Kidney tubule cell (primary cell): ENCODE measurements around the gene MUC20.

ENCODE experiments used
- DNase-seq: peaks from one replicate; pipeline ENCODE4 v3.0.0-alpha.2; 2018; ENCODE audit warnings: low spot score

Gene MUC20

DNA sequence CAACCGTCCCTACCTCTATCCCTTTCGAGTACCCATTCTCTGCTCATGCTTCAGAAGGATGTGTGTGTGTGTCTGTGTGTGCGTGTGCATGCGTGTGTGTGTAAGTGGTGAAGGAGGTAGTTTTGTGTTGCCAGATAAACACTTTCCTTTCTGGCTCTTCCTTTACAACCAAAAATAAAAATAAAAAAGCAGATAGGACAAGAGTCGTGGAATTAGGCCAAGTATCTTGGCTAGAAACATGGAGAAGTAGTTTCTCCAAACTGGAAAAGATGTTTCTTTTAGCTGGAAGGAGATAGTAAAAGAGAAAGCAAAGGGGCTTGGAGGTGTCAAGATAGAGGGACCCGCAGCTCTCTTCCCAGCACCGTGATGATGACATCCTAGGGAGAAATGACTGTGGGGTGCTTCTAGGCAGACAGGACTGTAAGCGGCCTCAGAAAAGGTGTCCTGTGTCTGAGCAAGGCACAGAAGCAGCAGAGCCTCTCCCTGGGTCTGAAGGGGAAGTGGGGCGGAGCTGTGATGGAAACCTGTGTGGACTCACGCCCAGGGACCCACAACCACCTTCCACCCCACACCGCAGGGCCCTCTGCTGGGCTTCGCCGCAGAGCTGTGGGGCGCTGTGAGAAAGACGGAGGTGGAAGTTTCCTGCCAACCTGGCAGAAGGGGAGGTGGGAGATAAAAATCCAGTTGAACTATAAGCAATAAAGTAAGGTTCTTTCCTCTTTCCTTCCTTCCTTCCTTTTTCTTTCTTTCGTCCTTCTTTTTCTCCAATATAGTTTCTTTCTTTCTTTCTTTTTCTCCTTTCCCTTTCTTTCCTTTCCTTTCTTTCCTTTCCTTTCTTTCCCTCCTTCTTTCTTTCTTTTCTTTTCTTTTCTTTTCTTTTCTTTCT lies 35.3 kb downstream of the MUC20 start:
- DNase-seq = no peak

DNA sequence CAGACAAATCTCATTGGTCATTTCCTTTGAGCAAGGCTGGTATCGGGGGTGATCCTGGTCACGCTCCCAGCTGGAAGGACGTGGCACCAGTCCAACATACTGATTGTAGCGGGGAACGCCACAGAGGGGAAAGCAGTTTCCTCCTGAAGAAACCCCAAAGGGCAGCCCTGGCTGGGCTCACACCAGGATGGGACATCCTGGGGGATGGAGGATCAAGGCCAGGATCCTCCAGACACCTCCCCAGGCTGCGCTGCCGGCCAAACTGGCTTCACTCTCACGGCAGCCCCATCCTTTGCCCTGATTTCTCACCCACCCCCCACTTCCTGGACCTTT lies 36.6 kb downstream of the MUC20 start:
- DNase-seq = no peak

DNA sequence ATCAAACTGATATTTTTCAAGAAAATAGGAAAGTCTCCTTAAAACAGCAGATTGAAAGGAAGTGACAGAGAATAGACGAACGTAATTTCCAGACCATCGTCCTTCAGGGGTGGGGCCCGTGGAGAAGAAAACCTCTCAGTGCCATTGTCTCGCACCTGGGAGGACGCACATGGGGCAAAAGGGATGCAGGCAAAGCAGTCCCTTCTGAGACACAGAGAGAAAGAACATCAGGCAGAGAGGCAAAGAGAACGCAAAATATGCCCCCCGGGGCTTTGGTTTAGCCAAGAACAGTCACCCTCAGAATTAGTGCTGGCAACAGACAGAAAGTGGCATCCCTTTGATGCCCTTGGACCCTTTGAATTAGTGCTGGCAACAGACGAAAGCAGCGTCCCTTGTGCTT lies 37.0 kb downstream of the MUC20 start:
- DNase-seq = no peak

DNA sequence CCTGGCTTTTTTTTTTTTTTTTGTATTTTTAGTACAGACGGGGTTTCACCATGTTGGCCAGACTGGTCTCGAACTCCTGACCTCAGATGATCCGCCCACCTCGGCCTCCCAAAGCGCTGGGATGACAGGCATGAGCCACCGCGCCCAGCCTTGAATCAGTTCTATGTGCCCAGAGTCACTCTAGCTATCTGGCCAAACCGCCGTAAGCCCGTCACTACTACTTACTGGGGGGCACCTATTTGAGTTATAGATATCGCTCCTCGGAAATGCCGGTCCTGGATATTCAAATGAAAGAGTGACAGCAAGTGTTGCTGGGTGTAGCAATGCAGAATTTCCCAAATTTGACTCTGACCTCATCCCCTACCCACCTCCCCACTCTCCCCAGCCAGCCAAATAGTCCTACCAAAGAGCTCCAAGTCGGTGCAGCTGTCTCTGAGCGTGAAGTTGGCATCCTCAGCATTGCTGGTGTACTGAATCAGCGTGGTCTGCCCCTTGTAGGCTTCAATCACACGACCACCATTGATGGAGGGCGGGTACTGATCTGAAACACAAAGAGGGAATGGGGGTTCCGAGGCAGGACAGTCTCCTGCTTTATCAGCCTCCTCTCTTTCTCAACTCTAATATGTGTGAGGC lies 38.1 kb downstream of the MUC20 start:
- DNase-seq = no peak

DNA sequence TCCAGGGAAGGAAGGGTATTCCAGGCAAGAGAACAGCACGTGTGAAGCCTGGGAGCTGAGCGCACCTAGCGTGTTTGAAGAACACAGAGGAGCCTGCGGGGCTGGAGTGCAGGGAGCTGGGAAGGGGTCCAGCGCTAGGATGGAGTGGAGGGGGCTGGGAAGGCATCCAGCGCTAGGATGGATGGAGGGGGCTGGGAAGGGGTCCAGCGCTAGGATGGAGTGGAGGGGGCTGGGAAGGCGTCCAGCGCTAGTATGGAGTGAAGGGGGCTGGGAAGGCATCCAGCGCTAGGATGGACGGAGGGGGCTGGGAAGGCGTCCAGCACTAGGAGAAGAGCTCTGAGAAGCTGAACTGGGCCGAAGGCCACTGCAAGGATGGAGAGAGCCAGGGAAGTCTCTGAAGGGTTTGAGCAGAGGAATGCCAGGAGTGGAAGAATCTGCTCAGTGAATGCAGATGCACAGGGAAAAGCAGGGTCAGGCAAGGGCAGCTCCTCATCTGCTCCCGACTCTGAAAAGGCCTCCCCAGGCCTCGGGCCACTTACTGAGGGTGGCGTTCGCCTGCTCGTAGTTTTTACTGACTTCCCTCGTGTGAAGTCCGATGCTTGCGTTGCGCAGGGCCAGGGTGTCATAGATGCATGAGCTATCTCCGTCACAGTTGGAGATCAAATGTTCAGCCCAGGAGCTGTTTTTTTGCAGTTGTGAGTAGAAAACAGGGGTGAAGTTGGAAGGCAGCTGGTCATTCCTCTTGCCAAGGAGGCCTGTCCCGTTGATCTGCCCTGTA lies 39.8 kb downstream of the MUC20 start:
- DNase-seq = no peak

DNA sequence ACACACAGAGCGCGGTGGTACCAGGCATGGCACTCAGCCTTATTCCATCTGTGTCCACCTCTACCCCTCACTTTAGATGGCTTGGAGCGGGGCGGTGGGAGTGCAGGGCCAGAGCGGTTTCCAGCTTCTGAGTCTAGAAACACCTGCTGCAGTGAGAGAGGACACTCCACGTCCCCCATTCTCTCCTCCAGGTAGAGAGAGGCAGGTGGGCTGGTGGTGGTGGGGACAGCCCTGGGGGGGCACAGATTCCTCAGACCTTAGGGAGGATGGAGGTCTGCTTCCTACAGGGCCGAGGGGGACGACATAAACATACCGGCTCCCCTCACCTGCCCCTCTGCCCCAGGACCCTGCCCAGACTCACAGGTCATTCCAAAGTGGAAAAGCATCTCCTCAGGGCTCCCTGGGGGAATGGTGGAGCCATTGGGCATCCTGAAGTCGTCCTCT lies 40.4 kb downstream of the MUC20 start:
- DNase-seq = no peak

DNA sequence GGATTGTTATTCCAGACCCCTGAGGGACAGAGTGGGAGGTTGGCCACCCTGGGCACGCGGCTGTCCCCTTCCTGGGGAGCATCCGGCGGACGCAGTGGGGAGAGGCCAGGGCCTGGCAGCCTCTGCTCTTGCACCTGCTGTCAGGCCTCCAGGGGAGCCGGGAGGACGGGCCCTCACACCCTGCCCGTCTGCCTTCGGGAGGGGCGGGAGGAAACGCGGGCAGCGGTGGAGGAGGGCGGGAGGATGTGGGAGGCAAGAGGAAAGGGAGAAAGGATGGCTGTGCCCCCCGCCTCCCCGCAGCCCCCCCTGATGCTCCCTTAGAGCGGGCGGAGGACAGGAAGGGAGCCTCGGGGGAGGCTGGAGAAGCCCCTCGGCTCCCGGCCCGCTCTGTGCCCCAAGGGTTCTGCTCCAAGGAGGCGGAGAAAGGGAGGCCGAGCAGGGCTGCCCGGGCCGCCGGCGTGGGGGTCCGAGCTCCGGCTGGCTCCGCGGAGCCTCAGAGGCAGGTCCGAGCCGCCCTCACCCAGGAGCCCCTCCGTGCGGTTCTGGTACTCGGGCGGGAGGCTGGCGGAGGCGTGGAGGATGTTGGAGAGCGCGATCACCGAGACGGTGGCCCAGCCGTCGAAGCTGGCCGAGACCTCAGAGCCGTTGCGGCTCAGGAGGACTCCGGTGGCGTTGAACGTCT lies 40.9 kb downstream of the MUC20 start:
- DNase-seq = no peak

DNA sequence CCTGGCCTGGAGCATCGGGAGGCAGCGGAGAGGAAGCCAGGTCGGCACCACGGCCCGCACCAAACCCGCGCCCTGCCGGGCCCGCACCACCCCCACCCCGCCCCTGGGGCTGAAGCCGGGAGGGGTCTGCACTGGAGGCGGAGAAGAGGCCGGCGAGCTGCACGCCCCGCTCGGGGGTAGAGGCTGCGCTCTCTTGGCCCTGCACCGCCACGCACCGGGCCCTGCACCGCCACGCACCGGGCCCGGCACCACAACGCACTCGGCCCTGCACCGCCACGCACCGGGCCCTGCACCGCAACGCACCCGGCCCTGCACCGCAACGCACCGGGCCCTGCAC lies 41.4 kb downstream of the MUC20 start:
- no peak for DNase-seq

DNA sequence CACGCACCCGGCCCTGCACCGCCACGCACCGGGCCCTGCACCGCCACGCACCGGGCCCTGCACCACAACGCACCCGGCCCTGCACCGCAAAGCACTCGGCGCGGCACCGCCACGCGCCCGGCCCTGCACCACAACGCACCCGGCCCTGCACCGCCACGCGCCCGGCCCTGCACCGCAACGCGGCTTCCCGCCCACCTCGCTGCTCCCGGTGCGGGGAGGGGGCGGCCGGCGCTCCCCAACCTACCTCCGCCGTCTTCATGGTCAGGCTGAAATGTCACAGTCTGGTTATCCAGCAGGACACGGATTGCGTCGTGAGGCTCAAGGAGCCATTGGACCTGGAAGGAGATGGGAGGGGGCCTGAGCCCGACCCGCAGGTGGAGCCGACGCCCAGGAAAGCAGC lies 41.8 kb downstream of the MUC20 start:
- no peak for DNase-seq

DNA sequence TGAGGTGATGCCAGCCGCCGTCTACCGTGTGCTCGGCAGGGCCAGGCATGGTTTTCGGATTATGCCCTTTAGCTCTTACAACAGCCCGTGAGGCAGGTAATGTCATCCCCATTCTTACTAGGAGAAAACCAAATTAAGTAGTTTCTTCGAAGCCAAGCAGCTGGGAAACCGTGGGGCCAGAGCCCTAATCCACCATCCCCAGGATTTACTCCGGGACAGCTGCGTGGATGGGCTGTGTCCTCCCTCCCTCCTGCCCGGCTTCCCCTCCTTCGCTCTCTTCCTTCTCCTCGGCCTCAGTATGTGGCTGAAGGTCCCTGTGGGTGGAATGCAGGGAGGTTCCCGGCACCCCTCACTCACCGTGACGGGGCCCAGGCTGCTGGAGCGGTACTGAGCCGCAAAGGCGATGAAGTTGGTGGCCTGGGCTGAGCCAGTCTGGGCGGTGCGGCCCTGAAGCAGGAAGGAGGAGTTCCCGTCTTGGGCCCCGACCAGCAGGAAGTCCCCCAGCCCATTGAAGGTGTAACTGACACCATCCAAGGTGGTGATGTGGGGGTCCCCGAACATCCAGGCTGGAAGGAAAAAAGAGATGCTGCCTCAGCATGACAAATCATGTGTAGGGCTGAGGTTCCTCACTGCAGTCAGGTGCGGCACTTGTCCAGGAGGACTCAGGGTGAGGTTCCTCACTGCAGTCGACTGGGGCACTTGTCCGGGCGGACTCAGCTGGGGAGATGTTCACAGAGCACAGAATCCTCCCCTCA lies 42.5 kb downstream of the MUC20 start:
- DNase-seq = no peak

DNA sequence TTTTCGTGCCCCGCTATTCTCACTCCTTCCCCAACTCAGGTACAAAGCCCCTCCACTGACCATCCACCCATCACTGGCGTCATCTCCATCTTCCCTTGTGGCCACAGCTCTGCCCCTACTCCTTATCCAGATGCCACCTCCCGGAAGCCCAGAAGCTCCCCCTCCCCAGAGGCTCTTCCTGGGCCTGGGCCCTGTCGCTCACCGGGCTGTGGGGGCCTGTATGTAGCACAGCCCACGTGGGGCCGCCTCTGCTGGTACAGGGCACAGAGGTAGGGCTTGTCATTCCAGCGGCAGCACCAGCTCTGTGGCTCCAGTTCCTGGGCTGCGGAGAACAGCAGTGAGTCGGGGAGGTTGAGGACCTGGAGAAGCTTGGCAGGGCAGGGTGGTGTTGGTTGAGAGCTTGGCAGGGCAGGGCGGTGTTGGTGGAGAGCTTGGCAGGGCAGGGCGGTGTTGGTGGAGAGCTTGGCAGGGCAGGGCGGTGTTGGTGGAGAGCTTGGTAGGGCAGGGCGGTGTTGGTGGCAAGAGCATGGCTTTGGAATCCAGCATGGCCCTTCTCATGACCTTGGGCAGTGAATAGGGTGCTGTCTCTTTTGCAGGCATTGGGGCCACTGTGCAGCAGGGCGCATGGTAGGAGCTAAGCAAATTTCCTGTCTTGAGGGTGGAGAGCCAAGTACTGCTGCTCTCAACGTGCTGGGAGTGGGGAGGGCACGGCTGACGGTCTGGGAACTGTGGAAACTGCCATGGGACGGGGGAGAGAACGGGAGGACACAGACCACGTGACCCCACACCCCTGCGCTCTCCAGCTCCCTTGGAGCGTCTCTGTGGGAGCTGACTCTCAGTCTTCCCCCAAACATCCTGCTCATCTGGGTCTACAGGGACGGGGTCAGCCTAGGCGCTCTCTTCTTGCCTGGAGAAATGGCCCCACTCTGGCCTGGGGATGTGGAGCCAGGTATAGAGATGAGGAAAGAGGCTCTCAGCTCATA lies 43.4 kb downstream of the MUC20 start:
- DNase-seq = no peak

DNA sequence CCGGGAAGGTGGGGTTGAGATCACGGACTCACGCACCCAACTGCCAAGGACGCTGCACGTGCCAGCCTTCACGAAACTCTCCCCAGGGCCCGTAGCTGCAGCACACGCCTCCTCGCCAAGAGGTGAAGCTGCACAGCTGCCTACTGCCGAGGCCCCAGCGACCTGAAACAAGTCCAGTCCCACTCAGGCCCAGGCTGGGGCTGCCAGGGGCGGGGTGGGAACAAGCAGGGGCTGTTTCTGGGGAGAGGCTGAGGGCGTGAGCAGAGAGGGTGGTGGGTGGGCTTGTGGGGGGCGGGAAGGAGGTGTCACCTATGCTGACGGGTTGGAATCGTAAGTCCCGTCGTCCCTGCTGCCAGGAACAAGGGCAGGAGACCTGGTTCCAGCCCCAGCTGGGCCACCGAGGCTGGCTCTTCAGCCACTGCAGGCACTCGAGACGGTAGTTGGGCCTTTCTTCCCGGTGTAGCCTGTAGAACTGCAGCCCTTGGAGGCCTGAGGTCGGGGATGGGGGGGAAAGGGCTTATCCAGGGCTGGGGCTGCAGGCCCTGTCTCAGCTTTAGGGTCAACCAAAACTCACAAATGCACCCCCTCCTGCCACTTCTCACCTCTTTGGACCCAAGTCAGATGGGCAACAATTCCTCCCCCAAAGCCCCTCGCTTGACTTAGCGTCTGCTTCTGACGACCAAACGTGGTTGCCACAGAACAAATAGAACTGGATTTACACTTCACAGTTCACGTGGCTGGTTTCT lies 44.4 kb downstream of the MUC20 start:
- no peak for DNase-seq

DNA sequence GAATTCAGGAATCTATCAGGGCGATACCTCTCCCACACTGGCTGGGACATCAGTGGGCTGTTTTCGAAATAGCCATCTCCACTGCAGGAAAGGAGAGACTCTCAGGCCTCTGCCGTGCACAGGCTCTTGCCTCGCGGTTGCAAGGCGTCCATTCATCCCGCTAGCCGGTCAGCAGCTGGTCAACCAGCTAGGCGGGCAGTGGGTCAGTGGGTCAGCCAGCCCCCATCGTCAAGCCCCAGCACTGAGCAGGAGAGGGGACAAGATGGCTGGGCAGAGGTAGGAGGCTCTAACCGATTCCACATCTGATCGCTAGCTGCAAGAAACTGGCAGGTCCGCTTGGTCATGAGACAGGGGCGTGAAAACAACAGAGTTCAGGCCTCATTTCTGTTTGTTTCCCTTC lies 45.9 kb downstream of the MUC20 start:
- DNase-seq = no peak

DNA sequence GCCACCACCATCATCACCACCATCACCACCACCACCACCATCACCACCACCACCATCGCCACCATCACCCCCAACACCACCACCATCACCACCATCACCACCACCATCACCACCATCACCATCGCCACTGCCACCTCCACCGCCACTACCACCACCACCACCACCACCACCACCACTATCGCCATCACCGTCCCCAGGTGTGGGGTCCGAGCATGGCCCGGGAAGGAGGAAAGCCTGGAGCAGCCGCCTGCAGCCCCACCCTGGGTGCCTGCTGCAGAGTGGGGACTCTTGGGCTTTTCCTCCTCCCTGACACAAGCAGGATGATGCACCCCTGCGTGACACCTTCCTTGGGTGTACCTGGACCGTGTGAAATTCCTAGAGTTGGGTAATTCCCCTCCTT lies 47.0 kb downstream of the MUC20 start:
- no peak for DNase-seq

DNA sequence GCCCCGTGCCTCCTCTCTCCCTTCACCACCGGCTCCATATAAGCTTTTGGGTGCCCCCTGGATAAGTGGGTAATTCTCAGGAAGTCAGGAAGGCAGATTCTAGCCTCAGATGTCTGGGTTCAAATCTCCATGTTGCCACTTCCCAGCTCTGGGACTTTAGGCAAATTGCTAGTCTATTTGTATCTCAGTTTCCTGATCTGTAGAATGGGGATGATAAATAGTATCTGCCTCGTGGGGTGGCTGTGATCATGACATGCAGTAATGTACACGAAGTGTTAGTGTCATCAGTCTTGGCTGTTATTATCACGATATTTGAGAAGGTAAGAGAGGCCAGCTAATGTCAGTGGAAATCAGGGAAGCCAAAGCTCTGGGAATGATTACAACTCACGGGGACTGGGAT lies 47.6 kb downstream of the MUC20 start:
- no peak for DNase-seq

DNA sequence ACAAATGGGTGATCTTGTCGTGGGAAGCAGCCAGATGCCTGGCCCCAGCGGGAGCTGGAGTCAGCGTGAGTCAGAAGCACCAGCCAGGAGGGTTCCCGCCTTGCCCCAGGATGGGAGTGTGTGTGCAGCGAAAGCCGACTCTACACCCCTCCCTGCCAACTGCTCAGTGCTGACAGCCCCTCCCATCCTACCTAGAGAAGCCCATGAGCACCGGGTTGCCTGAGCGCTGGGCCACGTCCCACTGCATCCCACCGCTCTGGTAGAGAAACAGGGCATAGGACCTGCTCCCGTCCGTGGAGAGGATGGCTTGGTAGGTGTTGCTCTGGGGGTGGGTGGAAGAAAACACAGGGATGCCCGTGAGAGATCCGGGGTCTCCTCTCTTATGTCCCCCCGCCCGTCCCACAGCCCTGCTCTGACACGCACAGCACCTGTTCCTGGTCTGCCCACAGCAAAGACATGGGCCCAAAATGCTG lies 48.1 kb downstream of the MUC20 start:
- DNase-seq = no peak

DNA sequence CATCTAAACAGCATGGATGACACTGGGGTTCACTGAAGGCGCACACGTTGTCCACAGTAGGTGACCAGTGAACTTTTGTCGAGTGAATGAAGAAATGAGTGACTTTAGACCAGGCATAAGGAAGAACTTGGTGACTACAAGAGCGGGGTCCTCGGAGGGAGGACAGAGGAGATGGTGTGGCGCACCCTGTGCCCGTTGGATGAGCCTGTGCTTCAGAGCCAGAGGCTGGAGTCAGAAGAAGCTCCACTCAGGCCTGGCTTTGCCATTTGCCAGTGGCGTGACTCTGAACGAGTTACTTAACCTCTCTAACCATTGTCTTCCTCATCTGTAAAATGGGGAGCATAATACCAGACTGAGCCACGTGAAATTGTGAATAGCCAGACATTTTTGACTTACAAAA lies 48.8 kb downstream of the MUC20 start:
- no peak for DNase-seq

DNA sequence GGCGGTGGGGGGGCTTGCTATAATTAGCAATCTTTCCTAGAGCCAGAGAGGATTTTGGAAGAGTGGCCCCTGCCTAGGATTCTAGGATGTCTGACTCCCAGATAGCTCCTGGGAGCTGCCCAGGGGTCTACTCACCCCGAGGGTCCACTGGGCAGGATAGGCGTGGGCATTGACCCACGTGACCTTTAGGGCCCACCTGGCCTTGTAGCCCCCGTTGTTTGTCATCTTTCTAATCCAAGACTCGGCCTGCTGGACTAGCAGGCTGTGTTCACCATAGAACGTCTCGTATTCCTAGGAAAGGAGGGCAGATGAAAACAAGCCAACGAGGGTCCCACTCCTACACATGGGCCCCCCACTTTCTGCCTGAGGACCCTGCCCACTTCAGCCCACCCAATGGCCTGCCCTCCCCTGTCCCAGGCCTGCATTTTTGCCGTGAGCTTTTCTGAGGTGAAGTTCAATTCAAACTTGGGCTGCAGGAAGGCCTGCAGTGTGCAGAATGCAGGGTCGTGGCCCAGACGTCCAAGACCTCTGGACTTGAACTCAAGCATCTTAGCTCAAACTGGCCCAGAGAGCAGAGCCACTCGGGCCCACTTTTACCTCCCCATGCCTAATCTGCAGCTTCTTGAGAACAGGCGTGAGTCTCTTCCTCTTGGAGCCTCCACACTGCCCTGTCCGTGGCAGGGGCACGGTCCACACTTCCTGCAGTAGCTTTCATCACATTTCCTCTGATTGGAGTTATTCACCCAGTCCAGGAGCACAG lies 49.5 kb downstream of the MUC20 start:
- no peak for DNase-seq
